ENCODE results near the gene SEC61A1.
A peak's percentile ranks its signal among the peaks of the same experiment; 100 is the strongest.

Gene SEC61A1

DNA sequence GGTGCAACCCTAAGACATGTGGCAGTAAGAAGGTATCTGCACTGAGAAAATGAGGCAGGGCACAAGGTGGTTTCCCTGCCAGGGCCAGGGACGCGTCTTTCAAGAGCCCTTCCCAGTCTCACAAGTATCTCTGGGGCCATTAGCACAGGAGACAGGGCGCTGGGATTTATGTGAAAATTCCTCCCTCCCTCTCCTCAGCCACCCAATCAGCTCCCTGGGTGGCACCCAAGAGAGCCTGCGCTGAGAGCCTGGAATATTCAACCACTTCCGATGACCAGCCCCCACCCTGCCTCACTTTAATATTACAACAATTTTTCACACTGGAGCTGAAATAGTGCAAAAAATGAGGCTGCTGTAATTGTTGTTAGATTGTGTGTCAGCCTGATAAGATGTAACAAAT, 26.1 kb downstream of the SEC61A1 start:
- no peak for DNase-seq

DNA sequence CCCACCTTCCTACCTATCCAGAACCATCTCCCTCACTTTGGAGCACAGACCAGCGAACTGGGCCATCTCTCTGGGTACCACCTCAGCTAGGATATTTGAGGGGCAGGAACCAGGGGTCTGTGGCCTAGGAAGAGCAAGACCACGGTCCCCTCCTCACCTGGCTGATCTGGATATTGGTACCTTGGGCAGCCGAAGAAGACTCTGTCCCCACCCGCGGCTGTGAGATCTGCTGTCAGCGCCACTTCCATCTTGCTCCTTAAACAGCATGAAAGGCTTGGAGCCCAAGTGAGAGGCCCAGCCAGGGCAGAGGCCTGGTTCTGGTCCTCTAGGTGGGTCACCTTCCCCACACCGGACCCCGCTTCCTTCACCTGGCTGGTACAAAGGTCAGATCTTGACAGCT, 26.6 kb downstream of the SEC61A1 start:
- no peak for DNase-seq

DNA sequence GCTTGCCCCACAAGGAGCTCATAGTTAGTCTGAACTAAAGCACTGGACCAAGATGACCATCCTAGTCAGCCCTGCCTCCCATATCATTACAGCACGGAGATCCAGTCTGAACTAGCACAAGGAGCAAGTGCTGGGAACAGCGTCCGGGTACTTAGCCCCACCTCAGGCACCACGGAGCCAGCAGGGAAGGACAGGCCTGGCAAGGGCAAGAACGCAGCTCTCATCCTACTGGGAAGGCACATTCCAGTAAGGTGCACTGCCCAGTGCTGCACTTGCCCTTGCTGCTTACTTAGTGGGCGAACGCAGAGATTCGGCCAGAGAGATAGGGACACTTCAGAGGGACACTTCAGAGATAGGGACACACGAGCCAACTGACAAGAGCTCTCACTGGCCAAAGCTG, 27.6 kb downstream of the SEC61A1 start:
- DNase-seq, result no peak

DNA sequence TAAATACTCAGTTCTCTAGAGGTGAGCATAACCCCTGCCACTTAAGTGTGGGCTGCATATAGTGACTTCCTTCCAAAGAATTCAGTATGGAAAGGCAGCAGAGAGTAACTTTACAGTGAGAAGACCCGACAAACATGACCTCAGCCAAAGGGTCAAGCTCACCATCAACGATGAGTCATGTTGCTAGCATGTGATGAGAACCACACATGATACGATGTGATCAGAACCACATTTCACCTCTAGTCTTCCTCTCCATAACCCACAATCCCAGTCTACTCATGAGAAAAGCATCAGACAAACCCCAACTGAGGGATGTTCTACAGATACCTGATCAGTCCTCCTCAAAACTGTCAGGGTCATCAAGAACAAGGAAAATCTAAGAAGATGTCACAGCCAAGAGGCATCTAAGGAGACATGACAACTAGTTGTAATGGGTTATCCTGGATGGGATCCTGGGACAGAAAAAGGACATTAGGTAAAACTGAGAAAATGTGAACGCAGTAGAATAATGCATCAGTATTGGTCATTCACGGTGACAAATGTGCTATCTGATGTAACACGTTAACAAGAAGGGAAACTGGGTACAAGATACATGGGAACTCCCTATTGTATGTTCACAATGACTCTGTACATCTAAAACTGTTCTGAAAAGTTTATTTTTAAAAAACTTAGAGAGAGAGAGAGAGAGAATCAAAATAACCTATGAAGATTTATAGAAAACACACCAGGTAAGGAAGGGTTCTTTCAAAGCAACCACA, 28.3 kb downstream of the SEC61A1 start:
- DNase-seq, result no peak

DNA sequence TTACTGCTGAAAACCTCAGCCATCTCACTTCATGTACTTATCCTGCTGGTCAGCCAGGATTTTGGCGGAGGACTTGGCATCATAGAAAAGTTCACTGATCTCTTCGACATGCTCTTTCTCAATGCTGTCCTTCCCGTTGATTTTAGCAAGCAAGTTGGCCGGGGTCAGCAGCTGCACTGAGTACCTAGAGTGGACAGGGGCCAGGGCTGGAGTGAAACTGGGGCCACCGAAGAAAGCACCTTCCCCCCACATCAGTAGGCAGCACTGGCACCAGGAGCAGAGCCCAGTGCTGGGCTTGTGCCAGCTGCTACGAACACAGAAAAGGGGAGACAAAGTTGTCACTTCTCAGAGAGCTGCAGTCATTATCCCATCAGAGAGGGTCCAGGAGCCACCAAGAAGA, 29.0 kb downstream of the SEC61A1 start:
- DNase-seq, result no peak

DNA sequence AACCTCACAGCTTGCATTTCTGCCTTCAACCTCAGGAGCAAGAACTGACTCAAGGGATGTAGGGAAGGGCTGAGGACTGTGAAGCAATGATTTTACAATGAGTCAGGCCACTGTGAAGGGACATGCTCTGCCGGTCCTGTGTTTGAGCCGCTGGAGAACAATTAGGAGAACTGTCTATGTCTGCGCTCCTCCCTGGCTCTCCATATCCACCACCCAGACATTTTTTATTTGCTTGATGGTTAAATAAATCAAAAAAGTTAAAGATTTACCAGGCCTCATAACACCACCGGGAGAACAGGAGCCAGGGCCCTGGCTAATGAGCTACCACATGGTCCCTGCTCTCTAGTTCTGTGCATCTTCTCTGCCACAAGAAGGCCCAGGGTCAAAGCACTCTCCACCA, 29.6 kb downstream of the SEC61A1 start:
- DNase-seq, result no peak

DNA sequence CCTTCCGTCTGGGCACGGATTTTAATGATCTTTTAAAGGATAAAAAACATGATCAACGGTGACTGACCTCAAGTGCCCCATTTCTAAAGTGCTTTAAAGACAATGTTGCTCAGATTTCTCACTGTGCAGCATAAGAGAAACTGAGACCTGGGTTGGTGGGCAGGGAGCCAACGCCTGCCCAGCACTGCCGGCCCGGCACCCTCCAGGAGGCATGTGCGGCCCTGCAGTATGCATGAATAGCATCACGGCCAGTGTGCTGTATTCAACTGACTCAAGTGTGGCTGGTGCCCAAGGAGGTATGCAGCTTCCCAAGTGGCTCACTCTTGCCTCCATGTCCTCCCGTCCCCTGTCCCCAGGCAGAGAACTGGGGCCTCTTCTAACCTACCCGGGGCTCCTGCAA, 30.3 kb downstream of the SEC61A1 start:
- no peak for DNase-seq

DNA sequence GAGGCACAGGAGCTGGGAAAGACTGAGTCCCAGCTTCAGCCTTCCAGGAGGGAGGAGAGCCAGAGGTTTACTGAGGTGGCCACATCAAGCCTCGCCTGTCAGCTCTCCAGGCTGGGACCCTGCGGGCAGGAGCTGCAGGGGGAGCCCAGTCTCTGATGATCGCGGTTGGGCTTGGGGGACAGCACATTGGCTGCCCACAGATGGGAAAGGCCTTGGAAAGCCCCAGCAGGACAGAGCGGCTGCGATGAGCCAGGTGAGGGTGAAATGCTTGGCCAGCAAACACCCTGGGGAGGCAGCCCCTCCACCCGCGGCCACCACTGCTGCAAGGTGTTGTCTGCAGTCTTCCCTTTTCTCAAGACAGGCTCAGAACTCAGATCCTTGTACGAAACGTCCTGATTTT, 31.2 kb downstream of the SEC61A1 start:
- DNase-seq, result no peak

DNA sequence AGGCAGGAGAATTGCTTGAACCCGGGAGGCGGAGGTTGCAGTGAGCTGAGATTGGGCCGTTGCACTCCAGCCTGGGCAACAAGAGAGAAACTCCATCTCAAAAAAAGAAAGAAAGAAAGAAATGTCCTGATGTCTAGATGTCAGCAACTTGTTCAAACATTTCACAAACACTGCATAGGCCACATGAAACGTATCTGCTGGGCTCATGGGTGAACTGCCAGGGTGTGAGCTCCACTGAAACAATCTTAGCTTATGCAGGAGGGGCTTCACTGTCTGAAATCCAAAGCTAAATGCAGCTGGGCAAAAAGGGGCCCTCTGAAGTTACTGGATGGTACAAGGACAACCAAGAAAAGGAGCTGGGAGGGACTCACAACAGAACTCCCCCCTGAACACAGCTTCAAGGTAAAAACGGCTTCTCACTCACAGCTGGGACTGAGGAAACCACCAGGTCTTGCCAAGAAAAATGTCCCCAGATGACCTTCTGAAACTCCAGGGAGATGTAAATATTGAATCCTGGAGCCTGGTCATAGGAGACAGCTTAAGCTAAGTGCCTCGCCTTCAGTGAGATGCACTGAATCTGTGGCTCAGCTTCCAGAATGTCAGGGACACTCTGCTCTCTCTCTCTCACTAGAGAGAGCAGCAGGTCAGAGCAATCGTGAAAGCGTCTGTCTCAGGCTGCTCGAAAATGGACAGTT, 31.9 kb downstream of the SEC61A1 start:
- no peak for DNase-seq

DNA sequence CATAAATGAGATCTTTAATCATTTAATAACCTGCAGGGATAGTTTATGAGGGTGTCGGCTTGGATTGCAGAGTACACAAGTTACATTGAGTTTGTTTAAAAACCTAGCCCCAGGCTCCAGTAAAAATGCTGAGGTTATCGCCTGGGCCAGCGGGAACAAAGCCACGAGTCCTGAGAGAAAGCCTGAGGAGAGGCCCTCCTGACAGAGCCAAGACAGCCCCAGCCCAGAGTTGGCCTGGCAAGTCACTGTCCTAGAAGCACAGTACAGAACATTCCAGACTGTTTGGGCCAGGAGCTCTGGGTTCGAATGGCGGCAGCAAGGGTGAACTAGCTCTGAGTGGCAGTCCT, 32.4 kb downstream of the SEC61A1 start:
- DNase-seq, result no peak

DNA sequence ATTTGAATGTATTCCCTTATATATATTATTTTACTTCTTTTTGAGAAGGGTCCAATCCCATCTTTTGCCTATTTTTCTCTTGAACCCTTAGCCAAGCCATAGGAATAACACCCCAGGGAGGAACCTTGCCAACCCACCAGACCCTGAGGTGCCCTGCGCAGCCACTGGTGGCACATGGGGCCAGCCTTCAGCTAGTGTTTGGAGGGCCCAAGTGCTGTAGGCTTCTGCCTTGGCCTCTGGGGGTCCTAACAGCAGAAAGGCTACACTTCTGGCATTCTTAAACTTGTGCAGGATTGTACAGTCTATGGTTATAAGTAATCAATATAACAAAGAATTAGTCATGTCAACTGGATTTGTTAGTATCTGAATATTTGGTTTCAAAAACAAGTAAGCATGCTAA, 36.9 kb downstream of the SEC61A1 start:
- DNase-seq, result no peak

DNA sequence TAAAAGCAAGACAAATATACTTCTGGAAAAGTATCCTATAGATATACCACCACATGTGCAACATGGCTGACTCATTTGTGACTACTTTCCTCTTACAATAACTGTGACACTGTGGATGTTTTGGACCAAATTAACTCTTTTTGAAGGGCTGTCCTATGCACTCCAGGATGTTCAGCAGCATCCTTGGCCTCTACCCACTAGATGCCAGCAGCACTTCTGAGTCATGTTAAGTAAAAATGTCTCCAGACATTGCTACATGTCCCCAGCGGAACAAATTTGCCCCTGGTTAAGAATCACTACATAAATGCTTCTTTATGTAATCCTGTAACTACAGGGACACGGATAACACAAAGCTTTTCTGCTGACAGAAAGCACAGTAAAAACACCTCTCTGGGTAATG, 39.3 kb downstream of the SEC61A1 start:
- no peak for DNase-seq

DNA sequence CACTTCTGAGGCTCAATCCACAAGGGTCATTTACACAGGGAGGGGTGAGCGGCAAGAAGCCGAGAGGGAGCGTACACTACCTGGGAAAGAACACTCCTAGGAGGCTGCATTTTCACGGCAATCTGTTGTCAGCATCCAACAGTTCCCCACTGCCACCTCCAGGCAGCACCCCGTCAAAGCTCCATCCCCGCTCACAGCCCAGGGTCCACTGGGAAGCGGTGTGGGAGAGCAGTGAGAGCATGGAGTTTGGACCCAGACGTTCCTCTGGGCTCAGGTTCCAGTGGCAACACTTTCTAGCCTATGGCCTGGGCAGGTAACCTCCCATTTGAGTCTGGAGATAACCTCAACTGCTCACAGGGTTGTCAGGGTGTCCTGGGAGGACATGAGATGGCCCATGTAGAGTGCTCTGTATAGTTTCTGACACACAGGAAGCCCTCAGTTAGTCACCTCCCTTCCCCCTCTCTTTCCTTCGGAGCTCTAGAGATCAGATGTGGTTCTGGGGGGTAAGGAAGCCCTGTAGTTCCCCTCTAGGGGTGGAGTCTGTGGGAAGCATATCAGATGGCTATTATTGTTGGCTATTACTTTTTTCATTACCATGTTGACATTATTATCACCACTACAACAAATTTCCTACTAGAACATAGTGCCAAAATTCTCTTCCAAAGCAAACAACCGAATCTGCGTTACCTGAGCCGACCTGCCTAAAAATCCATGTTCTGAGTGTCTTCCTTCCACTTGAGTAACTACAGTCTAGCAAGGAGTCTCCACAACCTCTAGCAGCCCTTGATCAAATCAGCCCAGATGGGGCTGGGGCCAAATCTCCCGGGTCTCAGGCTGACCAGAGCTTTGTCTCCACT, 42.3 kb downstream of the SEC61A1 start:
- DNase-seq, result no peak

DNA sequence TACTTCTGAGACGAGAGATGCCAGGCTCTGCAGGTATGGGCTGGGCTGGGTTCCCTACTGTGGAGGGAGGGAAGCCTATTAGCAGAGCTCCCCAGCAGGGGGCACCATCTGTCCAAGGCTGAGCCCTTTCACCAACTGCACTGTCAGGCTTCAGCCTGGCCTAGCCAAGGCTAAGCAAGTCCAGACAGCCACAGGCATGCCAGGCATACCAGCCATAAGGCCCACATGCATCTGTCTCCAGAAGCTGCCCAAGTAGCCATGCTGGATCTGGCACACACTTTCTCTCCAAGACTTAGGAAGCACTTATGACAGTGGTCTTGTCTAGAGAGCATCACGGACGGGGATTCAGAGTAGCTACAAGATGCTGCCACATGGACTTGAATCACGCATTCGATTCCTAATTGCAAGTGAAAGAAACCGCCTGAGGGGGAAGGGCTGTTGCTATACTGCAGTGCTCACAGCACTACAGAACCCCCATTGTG, 43.0 kb downstream of the SEC61A1 start:
- DNase-seq, result peak; percentile 60

DNA sequence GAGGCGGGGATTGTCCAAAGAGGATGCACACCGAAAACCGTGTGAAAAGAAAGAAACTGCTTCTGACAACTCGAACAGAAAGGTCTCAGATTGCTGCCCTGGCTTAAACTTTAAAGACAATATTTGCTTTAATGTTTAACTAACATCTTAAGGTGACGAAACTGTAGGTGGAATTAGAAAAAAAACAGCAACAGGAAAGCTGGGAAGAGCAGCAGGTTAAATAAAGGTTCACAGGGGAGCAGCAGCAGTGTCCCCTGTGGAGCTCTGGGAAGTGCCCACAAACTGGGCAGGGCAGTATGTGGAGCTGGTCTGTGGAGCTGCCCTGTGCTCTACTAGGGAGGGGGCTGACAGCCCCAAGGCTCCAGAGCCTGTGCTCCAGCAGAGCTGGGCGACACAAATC, 46.0 kb downstream of the SEC61A1 start:
- no peak for DNase-seq

DNA sequence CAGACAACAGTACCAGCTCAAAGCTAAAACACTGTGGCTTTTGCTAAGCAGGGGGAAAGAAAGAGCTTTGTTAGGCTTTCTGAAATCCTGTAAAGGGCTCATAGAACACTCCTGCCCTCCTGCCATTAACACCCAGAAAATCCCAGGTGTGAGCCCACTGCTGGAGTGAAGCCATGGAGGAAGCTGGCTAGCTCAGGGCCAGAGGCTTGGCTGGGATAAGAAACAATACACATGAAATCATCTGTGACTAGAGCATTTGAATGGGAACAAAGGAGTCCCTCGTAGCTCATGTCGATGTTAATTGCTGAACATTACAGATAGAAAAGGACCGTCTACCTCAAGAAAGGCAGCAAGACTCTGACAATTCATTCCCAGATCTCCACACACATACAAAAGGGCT, 47.9 kb downstream of the SEC61A1 start:
- DNase-seq, result no peak

DNA sequence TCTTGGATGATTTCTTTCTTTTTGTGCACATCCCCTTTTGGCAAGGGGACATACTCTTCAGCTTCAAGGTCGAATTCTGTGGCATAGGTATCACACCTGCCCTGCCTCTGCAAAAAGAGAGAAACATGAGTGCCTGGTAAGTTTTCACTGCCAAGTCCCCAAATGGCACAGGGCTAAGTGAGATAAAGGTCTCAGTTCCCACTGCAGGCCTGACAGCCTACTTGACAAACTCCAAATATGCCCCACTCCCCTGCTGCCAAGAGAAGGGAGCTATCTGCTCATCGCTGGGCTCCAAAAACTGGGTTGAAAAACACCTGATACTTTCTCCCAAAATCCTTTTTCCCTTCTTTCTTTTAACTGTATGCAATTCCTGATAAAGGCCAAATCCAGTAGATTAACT, 48.4 kb downstream of the SEC61A1 start:
- no peak for DNase-seq

DNA sequence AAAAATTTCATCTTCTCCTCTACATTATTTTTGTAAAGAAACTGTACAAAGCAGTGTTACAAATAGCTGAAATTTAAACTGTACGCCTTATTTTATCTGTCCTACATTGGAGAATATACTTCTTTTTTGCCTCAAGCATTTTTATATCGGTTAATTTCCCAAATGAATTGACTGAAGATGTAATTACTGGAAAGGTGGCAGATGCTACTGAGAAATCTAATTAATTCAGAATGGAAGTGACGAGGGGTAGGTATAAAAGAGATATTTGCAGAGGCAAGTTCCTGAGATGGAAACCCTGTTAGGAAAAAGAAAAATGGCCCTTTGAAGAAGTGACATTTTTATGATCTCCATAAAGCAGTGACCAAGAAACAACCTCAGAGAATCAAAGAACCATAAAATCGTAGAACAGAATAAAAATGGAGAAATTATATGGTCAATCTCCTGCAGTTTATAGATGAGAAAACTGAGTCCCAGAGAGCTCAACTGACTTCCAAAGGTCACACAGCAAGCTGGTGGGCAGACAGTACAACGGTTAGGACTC, 51.0 kb downstream of the SEC61A1 start:
- no peak for DNase-seq

DNA sequence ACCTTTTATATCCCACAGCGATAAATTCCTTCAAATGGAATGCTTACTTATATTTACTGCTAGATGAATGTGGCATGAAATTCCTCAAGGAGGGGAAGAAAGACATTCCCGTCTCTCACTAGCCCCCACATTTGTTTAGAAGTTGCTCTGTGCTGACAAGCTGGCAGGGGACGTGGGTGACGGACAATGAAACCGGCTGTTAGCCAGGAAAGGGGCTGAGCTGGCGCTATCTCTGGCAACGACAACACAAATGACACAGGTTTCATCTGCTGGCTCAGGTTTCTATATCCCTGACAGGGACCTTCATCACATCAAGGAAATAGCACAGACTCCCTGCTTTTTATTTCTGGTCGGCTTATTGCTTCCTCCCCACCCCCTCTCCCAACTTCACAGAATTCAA, 55.6 kb downstream of the SEC61A1 start:
- DNase-seq, result no peak

DNA sequence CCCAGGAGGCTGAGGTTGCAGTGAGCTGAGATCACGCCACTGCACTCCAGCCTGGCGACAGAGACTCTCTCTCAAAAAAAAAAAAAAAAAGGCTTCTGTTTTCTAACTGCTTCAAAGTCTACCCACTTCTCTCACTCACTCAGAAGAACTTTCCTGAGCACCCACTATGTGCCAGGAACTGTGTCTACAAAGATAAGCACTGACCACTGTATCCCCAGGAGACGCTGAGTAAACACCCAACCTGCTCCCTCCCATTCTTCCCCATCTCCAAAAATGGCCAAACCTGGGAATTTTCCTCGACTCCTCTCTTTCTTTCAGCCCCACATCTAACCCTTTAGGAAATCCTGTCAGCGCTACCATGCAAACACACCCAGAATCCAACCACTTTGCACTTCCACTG, 58.9 kb downstream of the SEC61A1 start:
- DNase-seq, result no peak

DNA sequence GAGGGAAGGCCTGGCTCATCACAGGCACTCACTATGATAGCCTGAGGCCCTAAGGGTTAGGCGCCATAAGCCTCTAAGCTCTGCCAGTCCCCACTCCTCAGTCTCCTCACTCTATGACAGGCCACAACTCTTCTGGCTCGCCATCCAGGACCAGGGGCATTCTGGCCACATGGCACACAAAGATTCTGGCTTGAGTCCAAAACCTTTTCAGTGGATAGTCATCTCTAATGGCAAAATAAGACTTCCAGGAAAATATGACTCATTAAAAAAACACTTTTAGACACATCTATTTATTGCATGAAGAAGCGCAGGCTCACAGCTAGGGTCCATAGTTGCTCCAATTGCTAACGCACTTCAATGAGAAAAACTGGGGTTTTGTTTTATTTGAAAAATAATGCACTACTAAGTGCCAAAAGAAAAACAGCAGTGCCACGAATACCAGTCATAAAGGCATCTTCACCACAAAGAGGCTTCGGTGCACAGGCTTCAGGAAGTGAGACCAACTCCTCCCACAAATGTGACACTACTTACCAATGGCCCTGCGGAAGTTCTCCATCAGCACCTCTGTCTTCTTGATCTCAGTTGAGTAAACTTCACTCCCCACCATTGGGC, 60.2 kb downstream of the SEC61A1 start:
- DNase-seq, result no peak

DNA sequence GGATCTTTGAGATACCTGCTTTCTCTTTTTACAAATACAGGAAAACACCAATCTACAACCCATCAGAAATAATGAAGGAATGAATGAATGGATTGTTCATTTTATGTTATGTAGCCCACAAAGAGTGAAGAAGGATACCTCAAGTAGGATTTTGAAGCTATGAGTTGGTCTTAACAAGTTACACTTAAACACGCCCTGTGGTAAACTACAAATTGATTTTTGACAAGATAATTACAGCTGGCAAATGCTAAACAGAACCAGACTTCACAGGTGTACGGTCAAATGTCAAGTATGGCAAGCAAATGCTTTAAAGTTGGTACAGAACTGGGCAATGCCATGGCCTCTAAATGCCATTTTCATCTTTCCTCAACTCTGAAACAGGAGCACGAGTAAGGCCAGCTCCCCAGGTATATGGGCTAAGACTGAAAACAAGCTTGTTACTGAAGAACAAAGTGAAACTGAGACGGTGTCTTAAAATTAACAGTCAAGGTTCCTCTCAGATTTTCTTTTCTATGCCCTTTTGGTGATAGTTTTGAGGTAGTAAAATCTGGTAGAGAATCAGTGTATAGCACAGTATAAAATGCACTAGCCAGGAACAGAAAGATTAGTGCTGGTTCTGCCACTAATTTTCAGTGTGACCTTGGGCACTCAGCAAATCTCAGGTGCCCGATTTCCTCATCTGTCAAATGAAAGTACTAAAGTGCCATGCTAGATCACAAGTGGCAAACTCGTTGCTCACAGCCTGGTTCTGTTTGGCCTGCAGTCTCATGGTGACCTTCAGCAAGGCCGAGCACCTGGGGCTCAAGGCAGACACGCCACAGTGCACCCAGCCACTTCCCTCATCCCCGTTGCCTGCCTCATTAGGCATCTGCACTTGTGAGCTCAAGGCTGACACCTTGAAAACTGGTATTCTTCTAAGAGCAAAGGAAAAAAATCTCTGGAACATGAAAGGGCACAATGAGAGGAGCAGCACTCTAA, 61.9 kb downstream of the SEC61A1 start:
- DNase-seq, result no peak

Data from NCI-H2107 (cell line).